ENCODE results near the gene PAGR1. TPM values are rescaled to one million over a fixed set of nuclear protein-coding genes. Genes with fewer than 3 reads are reported as not detected.

The PAGR1 gene
- total and polyA plus RNA-seq, 2 of the 13 experiments (the other 11 are each of a cell fraction or from before 2014, with no cell fraction given): 9.8 to 66.4 TPM

DNA sequence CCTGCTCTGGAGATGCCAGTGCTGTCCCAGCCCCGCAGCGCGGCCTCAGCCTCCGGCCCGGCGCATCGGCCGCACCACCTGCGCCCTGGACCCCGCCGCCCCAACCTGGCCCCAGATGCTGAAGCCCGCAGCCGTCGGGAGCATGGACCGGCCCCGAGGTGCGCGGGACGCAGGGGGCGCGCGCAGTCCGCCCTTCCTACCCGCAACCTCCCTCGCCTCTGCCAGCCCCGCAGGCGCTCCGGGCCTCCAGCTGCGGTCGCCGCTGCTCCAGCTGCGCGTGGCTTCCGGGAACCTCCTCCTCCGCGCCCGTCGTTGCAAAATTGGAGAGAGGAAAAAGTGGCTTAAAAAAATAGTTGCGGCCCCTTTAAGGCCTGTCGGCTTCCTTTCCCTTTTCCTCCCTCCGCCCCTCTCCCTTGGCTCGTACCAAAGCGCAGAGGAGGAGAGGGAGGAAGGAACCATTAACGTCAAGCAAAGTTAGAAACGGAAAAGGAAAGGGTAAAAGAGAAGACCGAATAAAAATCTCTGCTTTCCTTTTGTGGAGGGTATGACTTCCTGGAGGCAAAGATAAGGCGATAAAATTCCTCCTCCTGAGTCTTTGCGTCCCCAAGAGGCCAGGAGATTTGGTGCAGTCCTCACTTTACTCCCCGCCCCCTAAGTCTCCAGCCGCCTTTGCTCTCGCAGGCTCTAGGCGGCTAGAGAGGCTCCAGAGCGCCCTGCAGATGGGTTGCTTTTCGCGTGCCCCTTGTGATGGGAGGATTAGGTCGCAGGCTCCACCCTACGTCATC is 47.1 kb downstream of the PAGR1 start, which contains the start of gene CDIPT (continued):
- TF ChIP-seq, protein P1, sequence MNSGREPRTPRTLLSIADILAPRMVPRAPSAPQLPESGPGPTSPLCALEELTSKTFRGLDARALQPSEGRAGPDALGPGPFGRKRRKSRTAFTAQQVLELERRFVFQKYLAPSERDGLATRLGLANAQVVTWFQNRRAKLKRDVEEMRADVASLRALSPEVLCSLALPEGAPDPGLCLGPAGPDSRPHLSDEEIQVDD (CRISPR knock-in tag; IDR thresholded peaks at IDR 0.05; ENCODE audit: borderline replicate concordance): no peak; the same call in 1 of the 2 replicates
- TF ChIP-seq HMG20A (CRISPR knock-in tag; IDR thresholded peaks at IDR 0.05; ENCODE audit: borderline replicate concordance) (peak; percentile 13; the same call in 1 of the 2 replicates), TEAD3 (CRISPR knock-in tag; optimal IDR thresholded peaks at IDR 0.05; ENCODE audit: borderline replicate concordance) (peak; percentile 55), KLF16 (CRISPR knock-in tag; IDR thresholded peaks at IDR 0.05) (peak; percentile 47 to 98; a peak in 2 of 4 replicates), BORCS8-MEF2B (CRISPR knock-in tag; IDR thresholded peaks at IDR 0.05) (peak; percentile 73), KDM5B (CRISPR knock-in tag; IDR thresholded peaks at IDR 0.05; ENCODE audit: borderline replicate concordance) (no peak; the same call in 1 of the 2 replicates), ZNF468 (CRISPR knock-in tag; IDR thresholded peaks at IDR 0.05) (0 out of 2 replicates have a peak, but pooled peaks have one; percentile 57), ZNF431 (CRISPR knock-in tag; IDR thresholded peaks at IDR 0.05; ENCODE audit: borderline replicate concordance, low read depth) (0 out of 2 replicates have a peak, but pooled peaks have one; percentile 38), NFYB (CRISPR knock-in tag; IDR thresholded peaks at IDR 0.05) (peak; percentile 56), ZNF3 (CRISPR knock-in tag; IDR thresholded peaks at IDR 0.05) (no peak), MBD4 (IDR thresholded peaks at IDR 0.05; ENCODE audit: borderline replicate concordance, low read length) (no peak), SALL1 (CRISPR knock-in tag; IDR thresholded peaks at IDR 0.05) (peak; percentile 38), ZSCAN9 (CRISPR knock-in tag; IDR thresholded peaks at IDR 0.05; ENCODE audit: borderline replicate concordance) (peak; percentile 88; the same call in 1 of the 2 replicates), ZNF570 (CRISPR knock-in tag; IDR thresholded peaks at IDR 0.05; ENCODE audit: borderline replicate concordance) (no peak), ZNF619 (CRISPR knock-in tag; IDR thresholded peaks at IDR 0.05) (no peak), ZFP62 (CRISPR knock-in tag; IDR thresholded peaks at IDR 0.05) (no peak), ZNF766 (CRISPR knock-in tag; IDR thresholded peaks at IDR 0.05; ENCODE audit: borderline replicate concordance) (no peak), KLF12 (CRISPR knock-in tag; IDR thresholded peaks at IDR 0.05; ENCODE audit: borderline replicate concordance) (no peak; the same call in 1 of the 2 replicates), ZNF556 (CRISPR knock-in tag; IDR thresholded peaks at IDR 0.05; ENCODE audit: borderline replicate concordance) (peak; percentile 90)
- TF ChIP-seq, protein P2, sequence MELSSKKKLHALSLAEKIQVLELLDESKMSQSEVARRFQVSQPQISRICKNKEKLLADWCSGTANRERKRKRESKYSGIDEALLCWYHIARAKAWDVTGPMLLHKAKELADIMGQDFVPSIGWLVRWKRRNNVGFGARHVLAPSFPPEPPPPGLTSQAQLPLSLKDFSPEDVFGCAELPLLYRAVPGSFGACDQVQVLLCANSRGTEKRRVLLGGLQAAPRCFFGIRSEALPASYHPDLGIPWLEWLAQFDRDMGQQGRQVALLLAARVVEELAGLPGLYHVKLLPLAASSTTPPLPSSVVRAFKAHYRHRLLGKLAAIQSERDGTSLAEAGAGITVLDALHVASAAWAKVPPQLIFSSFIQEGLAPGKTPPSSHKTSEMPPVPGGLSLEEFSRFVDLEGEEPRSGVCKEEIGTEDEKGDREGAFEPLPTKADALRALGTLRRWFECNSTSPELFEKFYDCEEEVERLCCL (CRISPR knock-in tag; IDR thresholded peaks at IDR 0.05; ENCODE audit: borderline replicate concordance): no peak
- TF ChIP-seq, protein P3, sequence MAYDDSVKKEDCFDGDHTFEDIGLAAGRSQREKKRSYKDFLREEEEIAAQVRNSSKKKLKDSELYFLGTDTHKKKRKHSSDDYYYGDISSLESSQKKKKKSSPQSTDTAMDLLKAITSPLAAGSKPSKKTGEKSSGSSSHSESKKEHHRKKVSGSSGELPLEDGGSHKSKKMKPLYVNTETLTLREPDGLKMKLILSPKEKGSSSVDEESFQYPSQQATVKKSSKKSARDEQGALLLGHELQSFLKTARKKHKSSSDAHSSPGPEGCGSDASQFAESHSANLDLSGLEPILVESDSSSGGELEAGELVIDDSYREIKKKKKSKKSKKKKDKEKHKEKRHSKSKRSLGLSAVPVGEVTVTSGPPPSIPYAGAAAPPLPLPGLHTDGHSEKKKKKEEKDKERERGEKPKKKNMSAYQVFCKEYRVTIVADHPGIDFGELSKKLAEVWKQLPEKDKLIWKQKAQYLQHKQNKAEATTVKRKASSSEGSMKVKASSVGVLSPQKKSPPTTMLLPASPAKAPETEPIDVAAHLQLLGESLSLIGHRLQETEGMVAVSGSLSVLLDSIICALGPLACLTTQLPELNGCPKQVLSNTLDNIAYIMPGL (CRISPR knock-in tag; IDR thresholded peaks at IDR 0.05; ENCODE audit: borderline replicate concordance in 1 of 2, low read depth in 1 of 2): peak; percentile 83 to 86
- TF ChIP-seq, protein P4, sequence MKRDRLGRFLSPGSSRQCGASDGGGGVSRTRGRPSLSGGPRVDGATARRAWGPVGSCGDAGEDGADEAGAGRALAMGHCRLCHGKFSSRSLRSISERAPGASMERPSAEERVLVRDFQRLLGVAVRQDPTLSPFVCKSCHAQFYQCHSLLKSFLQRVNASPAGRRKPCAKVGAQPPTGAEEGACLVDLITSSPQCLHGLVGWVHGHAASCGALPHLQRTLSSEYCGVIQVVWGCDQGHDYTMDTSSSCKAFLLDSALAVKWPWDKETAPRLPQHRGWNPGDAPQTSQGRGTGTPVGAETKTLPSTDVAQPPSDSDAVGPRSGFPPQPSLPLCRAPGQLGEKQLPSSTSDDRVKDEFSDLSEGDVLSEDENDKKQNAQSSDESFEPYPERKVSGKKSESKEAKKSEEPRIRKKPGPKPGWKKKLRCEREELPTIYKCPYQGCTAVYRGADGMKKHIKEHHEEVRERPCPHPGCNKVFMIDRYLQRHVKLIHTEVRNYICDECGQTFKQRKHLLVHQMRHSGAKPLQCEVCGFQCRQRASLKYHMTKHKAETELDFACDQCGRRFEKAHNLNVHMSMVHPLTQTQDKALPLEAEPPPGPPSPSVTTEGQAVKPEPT (CRISPR knock-in tag; IDR thresholded peaks at IDR 0.05; ENCODE audit: low read depth): no peak
- TF ChIP-seq, protein P5, sequence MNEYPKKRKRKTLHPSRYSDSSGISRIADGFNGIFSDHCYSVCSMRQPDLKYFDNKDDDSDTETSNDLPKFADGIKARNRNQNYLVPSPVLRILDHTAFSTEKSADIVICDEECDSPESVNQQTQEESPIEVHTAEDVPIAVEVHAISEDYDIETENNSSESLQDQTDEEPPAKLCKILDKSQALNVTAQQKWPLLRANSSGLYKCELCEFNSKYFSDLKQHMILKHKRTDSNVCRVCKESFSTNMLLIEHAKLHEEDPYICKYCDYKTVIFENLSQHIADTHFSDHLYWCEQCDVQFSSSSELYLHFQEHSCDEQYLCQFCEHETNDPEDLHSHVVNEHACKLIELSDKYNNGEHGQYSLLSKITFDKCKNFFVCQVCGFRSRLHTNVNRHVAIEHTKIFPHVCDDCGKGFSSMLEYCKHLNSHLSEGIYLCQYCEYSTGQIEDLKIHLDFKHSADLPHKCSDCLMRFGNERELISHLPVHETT (CRISPR knock-in tag; conservative IDR thresholded peaks at IDR 0.05): no peak; the same call in 1 of the 2 replicates

All from HepG2 (cell line).